Nephron (organoid): Measurements from ENCODE around the gene HABP2.
A peak's percentile ranks its signal among the peaks of the same experiment; 100 is the strongest.

Experiments used
- H3K27ac Mint-ChIP-seq, 3 experiments: 2 replicates each; pipeline ENCODE4 v1.8.0; 2020; ENCODE audit warnings: mixed read lengths in 3 of 3, mild to moderate bottlenecking in 2 of 3, moderate library complexity in 1 of 3
- H3K27me3 Mint-ChIP-seq: 2 replicates; pipeline ENCODE4 v1.8.0; 2021; ENCODE audit warnings: low read depth, mild to moderate bottlenecking, moderate library complexity, mixed read lengths
- H3K36me3 Mint-ChIP-seq: 2 replicates; pipeline ENCODE4 v1.8.0; 2020; ENCODE audit warnings: low read depth, mixed read lengths
- H3K4me1 Mint-ChIP-seq: 2 replicates; pipeline ENCODE4 v1.8.0; 2020; ENCODE audit warnings: mixed read lengths
- H3K4me3 Mint-ChIP-seq, 3 experiments: 2 replicates each; pipeline ENCODE4 v1.8.0; 2020; ENCODE audit warnings: mild to moderate bottlenecking in 3 of 3, mixed read lengths in 3 of 3, moderate library complexity in 2 of 3
- H3K9me3 Mint-ChIP-seq: 2 replicates; pipeline ENCODE4 v1.8.0; 2020; ENCODE audit warnings: mixed read lengths
- CTCF ChIP-seq, 3 experiments: fragments of 200-600 bp; sonication (generic); IDR thresholded peaks; one replicate each; pipeline ENCODE4 v1.5.0; 2021; ENCODE audit warnings: antibody characterized with exemption in 3 of 3; ENCODE audit not compliant: unreplicated experiment in 3 of 3

HABP2 gene

GRCh38 chr10:113527211-113527906 lies 25.5 kb upstream of the HABP2 start:
- Mint-ChIP-seq H3K9me3 (no peaks in the 10 kb centered on the region), H3K27ac (peak overlapping the region; percentile 24 to 89 (median 76)), H3K27me3 (peaks cover 30% of the 10 kb centered on the region), H3K36me3 (no peaks in the 10 kb centered on the region), H3K4me3 (no peak overlapping the region), H3K4me1 (peaks cover 30% of the 10 kb centered on the region)
- no peak for TF ChIP-seq CTCF (IDR thresholded peaks at IDR 0.05; ENCODE audit: unreplicated experiment in 3 of 3)

GRCh38 chr10:113528876-113529275 lies 24.0 kb upstream of the HABP2 start:
- Mint-ChIP-seq H3K27ac (peak overlapping the region in 1 of 3 experiments; percentile 22), H3K9me3 (no peaks in the 10 kb centered on the region), H3K4me1 (peaks cover 19% of the 10 kb centered on the region)

GRCh38 chr10:113529575-113529974 lies 23.3 kb upstream of the HABP2 start:
- Mint-ChIP-seq H3K27ac (peak overlapping the region in 1 of 3 experiments; percentile 22), H3K36me3 (no peaks in the 10 kb centered on the region), H3K4me3 (no peak overlapping the region), H3K9me3 (no peaks in the 10 kb centered on the region), H3K4me1 (peaks cover 19% of the 10 kb centered on the region), H3K27me3 (peaks cover 38% of the 10 kb centered on the region)
- TF ChIP-seq CTCF (IDR thresholded peaks at IDR 0.05; ENCODE audit: unreplicated experiment in 3 of 3) = no peak

More at GRCh38 chr10:113528876-113529275, 24.0 kb upstream of the HABP2 start:
- Mint-ChIP-seq H3K27me3 (peaks cover 38% of the 10 kb centered on the region), H3K36me3 (no peaks in the 10 kb centered on the region), H3K4me3 (no peak overlapping the region)
- TF ChIP-seq CTCF (IDR thresholded peaks at IDR 0.05; ENCODE audit: unreplicated experiment in 3 of 3) = no peak

GRCh38 chr10:113530476-113530875 lies 22.4 kb upstream of the HABP2 start:
- TF ChIP-seq CTCF (IDR thresholded peaks at IDR 0.05; ENCODE audit: unreplicated experiment in 3 of 3) = no peak
- Mint-ChIP-seq H3K27ac (no peak overlapping the region), H3K9me3 (no peaks in the 10 kb centered on the region), H3K4me1 (peaks cover 19% of the 10 kb centered on the region), H3K4me3 (no peak overlapping the region), H3K27me3 (peaks cover 38% of the 10 kb centered on the region), H3K36me3 (no peaks in the 10 kb centered on the region)

GRCh38 chr10:113532724-113533123 lies 20.1 kb upstream of the HABP2 start:
- no peak overlapping the region for H3K27ac Mint-ChIP-seq
- H3K4me3 Mint-ChIP-seq = no peak overlapping the region
- no peaks in the 10 kb centered on the region for H3K9me3 Mint-ChIP-seq
- peaks cover 3% of the 10 kb centered on the region for H3K4me1 Mint-ChIP-seq
- no peak for TF ChIP-seq CTCF (IDR thresholded peaks at IDR 0.05; ENCODE audit: unreplicated experiment in 3 of 3)
- H3K36me3 Mint-ChIP-seq = no peaks in the 10 kb centered on the region
- H3K27me3 Mint-ChIP-seq = peaks cover 25% of the 10 kb centered on the region

- Mint-ChIP-seq H3K4me1 (peaks cover 3% of the 10 kb centered on the region), H3K27me3 (peaks cover 22% of the 10 kb centered on the region), H3K9me3 (no peaks in the 10 kb centered on the region), H3K4me3 (no peak overlapping the region), H3K36me3 (no peaks in the 10 kb centered on the region), H3K27ac (no peak overlapping the region)
- TF ChIP-seq CTCF (IDR thresholded peaks at IDR 0.05; ENCODE audit: unreplicated experiment in 3 of 3) = no peak
Measured at GRCh38 chr10:113533801-113534200, 19.1 kb upstream of the HABP2 start.
